C4-2B (cell line): Measurements from ENCODE around the gene NUP188.
"Not testable (repeated sequence)": the region's sequence is repeated elsewhere in the genome, so short reads cannot be mapped to it uniquely, and the experiment has no call there.

Experiments used
- CTCF ChIP-seq: fragments of 450-650 bp; conservative IDR thresholded peaks from 2 replicates; pipeline ENCODE4 v1.5.1; 2017; ENCODE audit warnings: mild to moderate bottlenecking
- ZFX ChIP-seq: fragments of 450-650 bp; IDR thresholded peaks from 2 replicates; pipeline ENCODE4 v1.6.1; 2017

- not testable (repeated sequence) for TF ChIP-seq CTCF, ZFX
Observed at GRCh38 chr9:128944966-128945365, 2.5 kb upstream of the NUP188 start.
